TTC549 (cell line): ENCODE measurements around the gene LATS1.
"Not testable (repeated sequence)": the region's sequence is repeated elsewhere in the genome, so short reads cannot be mapped to it uniquely, and the experiment has no call there.

ENCODE experiments used
- FAIRE-seq: peaks from 2 replicates; lab custom pipeline; 2012; peaks lifted over from hg19 to GRCh38; lab: Jason Lieb, UNC

Gene LATS1

GRCh38 chr6:149717588-149718458, at the start of gene LATS1:
LATS1 (minus strand) TSS chr6:149718101; CDS start chr6:149702126, 15,975 bp downstream.
- no peak for FAIRE-seq

- no peak for FAIRE-seq
These were observed 48.4 kb upstream of the LATS1 start for GRCh38 chr6:149766156-149766769.

- no peak for FAIRE-seq
These were observed 46.0 kb upstream of the LATS1 start for GRCh38 chr6:149763866-149764265.

GRCh38 chr6:149761438-149761837, 43.5 kb upstream of the LATS1 start:
- FAIRE-seq, result no peak

GRCh38 chr6:149756261-149756636, 38.3 kb upstream of the LATS1 start:
- FAIRE-seq, result no peak

DNA sequence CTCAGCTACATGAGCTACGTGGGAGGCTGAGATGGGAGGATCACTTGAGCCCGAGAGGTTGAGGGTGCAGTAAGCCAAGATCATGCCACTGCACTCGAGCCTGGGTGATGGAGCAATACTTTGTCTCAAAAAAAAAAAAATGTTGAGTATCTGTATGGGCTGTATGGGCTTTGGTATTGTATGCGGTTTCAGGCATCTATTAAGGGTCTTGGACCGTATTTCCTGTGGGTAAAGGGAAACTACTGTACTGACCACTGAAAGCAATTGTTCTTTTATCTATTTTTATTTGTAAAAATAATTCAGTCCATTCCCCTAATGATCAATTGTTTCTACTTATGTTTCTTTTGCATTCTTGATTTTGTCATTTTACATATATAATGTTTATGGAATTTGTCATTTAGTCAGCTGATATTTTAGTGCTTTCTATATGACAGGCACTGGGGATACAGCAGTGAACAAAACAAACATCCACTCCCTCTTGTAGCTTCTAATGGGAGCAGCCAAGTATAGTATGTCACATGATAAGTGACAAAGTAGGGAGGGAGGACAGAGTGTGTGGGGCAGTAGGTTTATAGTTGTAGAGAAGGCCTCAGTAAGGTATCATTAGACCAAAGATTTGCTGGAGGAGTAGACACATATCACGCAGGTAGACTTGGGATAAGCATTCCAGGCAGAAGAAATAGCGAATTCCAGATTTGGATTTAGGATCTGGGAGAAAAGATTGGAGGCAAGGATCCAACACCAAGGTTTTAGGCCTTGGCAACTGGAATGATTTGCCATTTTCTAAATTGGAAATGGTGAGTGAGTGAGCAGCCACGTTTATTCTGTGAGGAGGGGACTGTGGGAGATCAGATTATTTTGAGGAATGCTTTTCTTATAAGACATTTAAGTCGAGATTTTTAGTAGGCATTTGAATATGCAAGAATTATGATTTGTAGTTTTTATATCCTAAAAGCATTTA, 37.7 kb upstream of the LATS1 start:
- FAIRE-seq, result no peak

- no peak for FAIRE-seq
These were observed 36.6 kb upstream of the LATS1 start for GRCh38 chr6:149754548-149754947.

DNA sequence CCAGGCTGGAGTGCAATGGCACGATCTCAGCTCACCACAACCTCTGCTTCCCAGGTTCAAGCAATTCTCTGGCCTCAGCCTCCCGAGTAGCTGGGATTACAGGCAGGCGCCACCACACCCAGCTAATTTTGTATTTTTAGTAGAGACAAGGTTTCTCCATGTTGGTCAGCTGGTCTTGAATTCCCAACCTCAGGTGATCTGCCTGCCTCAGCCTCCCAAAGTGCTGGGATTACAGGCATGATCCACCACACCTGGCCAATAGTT, 35.4 kb upstream of the LATS1 start:
- not testable (repeated sequence) for FAIRE-seq

GRCh38 chr6:149752600-149753373, 34.9 kb upstream of the LATS1 start:
- no peak for FAIRE-seq

- not testable (repeated sequence) for FAIRE-seq
These were observed 34.0 kb upstream of the LATS1 start for GRCh38 chr6:149751920-149752319.

DNA sequence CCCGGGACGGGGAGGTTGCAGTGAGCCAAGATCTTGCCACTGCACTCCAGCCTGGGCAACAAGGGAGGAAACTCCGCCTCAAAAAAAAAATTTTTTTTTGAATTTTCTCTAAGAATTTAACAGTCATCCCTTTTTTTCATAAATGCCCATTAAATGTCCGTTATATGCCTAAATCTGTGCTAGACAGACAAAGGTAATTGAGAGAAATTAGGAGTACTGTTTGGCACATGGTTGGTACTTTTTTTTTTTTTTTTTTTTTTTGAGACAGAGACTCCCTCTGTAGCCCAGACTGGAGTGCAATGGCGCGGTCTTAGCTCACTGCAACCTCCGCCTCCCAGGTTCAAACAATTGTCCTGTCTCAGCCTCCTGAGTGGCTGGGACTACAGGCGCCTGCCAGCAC, 33.3 kb upstream of the LATS1 start:
- no peak for FAIRE-seq

DNA sequence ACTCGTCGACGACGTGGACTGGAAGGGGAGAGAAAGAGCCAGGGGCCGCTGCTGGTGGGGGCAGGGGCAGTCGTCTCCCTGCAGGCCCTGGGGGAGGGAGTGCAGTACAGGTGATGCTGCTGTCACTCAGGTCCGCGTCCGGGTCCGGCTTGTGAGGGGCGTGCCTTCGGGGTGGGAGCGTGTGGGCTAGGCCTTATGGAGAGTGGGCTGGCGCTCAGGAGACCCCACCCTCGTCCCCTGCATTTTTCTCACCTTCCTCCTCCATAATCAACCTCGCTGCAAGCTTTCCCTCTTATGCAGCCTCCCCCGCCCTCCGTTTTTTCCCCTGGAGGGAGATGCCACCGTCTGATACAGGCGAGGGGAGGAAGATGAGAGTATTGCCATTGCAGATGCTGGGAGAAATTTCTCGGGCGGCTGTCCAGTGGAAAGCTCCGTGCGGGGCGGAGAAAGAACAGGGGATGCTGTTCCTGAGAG, 32.3 kb upstream of the LATS1 start:
- no peak for FAIRE-seq

GRCh38 chr6:149749594-149750135, 31.8 kb upstream of the LATS1 start, which contains the start of gene PCMT1:
PCMT1 (plus strand) TSS chr6:149749741; CDS start chr6:149749902, 161 bp downstream.
- FAIRE-seq, result no peak

GRCh38 chr6:149749082-149749593, 31.2 kb upstream of the LATS1 start:
- not testable (repeated sequence) for FAIRE-seq

GRCh38 chr6:149746147-149746946, 28.4 kb upstream of the LATS1 start, which contains the start of gene NUP43:
NUP43 (minus strand) TSS chr6:149746529; CDS start chr6:149746495, 34 bp downstream.
- FAIRE-seq, result no peak

GRCh38 chr6:149745252-149745651, 27.4 kb upstream of the LATS1 start:
- FAIRE-seq, result not testable (repeated sequence)

DNA sequence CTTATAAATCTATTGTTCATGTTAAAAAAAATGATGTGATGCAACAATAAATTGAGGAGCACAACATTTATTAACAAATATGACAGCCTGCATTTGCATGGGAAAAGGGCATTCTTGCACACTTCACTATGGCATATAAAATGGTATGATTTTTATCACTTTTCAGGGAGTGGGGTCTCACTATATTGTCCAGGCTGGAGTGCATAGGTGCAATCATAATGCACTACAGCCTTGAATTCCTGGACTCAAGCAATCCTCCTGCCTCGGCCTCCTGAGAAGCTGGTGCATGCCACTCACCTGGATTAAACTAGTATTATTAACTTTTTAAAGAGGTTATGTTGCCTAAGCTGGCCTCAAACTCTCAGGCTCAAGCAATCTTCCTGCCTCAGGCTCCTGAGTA, 17.0 kb upstream of the LATS1 start:
- FAIRE-seq, result no peak

DNA sequence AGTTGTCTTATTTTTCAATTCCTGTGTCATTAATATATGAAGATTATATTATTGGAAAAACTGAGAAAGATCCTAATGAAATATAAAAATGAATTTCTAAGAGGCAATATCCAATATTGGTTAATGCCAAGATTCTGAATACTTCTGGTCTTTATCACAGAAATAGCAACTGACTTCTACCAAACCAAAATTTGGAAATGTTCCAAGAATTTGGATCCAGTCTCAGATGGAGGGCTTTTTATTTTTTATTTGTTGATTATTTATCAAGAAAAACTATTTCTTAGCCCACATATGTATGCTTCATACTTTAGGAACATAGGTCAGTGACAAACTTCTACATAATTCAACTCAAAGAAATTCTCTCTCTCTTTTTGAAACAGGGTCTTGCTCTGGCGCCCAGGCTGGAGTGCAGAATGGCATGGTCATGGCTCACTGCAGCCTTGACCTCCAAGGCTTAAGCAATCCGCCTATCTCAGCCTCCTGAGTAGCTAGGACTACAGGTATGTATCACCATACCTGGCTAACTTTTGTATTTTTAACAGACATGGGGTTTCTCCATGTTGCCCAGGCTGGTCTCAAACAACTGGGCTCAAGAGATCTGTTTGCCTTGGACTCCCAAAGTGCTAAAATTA, 15.3 kb upstream of the LATS1 start:
- FAIRE-seq, result no peak

DNA sequence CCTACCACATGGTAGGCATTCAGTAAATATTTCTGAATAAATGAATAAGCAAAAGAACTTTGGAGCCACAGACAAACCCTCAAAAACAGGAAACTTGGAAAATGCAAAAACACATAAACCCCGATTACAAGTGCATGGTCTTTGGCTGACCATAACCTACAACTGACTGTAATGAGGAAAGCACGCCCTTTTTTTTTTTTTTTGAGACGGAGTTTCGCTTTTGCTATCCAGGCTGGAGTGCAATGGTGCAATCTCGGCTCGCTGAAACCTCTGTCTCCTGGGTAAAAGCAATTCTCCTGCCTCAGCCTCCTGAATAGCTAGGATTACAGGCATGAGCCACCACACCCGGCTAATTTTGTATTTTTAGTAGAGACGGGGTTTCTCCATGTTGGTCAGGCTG, 11.9 kb upstream of the LATS1 start:
- FAIRE-seq, result no peak
